RWPE1 (cell line): ENCODE results near the gene UBE2G1.

Experiments
- CTCF ChIA-PET: fragments of 350-600 bp; sonication (Branson Sonifier 250); formaldehyde crosslinking; extraction: SDS; loops from one replicate; lab custom pipeline; 2021; lab: Yijun Ruan, JAX
- POLR2A ChIA-PET: fragments of 400-600 bp; formaldehyde crosslinking; extraction: SDS; loops from one replicate; lab custom pipeline; 2020; ENCODE audit warnings: antibody characterized with exemption; ENCODE audit not compliant: low non-redundant PET; lab: Yijun Ruan, JAX
- DNase-seq: peaks from one replicate; pipeline ENCODE4 v3.0.0; 2012; ENCODE audit warnings: low spot score
- H3K27ac ChIP-seq: fragments of 450-650 bp; 2 replicates; pipeline ENCODE4 v1.5.1; 2017
- TF ChIP-seq, protein P1 (sequence below): fragments of 450-650 bp; conservative IDR thresholded peaks from 2 replicates; pipeline ENCODE4 v1.5.1; 2017; ENCODE audit warnings: low read depth, mild to moderate bottlenecking

Gene UBE2G1

GRCh38 chr17:4293572-4293971, 72.9 kb downstream of the UBE2G1 start:
- CTCF ChIA-PET = no interaction called here
- no peak for DNase-seq

GRCh38 chr17:4287710-4288109, 78.8 kb downstream of the UBE2G1 start:
- ChIA-PET CTCF (no interaction called here), POLR2A (no interaction called here)
- TF ChIP-seq, protein P1, sequence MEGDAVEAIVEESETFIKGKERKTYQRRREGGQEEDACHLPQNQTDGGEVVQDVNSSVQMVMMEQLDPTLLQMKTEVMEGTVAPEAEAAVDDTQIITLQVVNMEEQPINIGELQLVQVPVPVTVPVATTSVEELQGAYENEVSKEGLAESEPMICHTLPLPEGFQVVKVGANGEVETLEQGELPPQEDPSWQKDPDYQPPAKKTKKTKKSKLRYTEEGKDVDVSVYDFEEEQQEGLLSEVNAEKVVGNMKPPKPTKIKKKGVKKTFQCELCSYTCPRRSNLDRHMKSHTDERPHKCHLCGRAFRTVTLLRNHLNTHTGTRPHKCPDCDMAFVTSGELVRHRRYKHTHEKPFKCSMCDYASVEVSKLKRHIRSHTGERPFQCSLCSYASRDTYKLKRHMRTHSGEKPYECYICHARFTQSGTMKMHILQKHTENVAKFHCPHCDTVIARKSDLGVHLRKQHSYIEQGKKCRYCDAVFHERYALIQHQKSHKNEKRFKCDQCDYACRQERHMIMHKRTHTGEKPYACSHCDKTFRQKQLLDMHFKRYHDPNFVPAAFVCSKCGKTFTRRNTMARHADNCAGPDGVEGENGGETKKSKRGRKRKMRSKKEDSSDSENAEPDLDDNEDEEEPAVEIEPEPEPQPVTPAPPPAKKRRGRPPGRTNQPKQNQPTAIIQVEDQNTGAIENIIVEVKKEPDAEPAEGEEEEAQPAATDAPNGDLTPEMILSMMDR = no peak
- H3K27ac ChIP-seq = no peak overlapping the region
- no peak for DNase-seq

More at GRCh38 chr17:4293572-4293971, 72.9 kb downstream of the UBE2G1 start:
- H3K27ac ChIP-seq = no peak overlapping the region
- POLR2A ChIA-PET = no interaction called here
- TF ChIP-seq, protein P1 = no peak

DNA sequence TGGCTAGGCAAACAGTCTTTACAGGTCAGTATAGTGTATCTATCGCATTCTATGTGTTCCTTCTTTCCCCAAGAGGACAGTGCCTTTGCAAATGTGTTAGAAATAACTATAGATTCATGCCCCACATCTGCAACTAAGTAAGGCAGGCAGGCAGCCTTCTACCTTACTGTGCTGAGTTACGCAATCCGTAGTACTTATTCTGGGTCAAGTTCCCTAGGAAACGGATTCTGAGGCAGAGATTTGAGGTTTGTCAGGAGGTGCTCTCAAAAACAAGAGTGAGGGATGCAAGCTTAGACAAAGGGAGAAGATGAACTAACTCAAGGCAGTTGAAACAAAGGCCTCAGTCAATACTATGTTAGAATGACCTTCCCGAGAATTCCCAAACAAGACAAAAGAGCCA, 90.0 kb downstream of the UBE2G1 start:
- ChIA-PET POLR2A (no interaction called here), CTCF (no interaction called here)
- DNase-seq = no peak
- H3K27ac ChIP-seq = no peak overlapping the region
- TF ChIP-seq, protein P1 = no peak

GRCh38 chr17:4272972-4273368, 93.5 kb downstream of the UBE2G1 start:
- no peak for DNase-seq
- POLR2A ChIA-PET = no interaction called here
- CTCF ChIA-PET = interaction anchor here (1.5 kb wide), 1 partner anchor 140 kb away, joined by 3 read pairs; no protein-coding TSS in a partner anchor
- TF ChIP-seq, protein P1 = no peak
- no peak overlapping the region for H3K27ac ChIP-seq

DNA sequence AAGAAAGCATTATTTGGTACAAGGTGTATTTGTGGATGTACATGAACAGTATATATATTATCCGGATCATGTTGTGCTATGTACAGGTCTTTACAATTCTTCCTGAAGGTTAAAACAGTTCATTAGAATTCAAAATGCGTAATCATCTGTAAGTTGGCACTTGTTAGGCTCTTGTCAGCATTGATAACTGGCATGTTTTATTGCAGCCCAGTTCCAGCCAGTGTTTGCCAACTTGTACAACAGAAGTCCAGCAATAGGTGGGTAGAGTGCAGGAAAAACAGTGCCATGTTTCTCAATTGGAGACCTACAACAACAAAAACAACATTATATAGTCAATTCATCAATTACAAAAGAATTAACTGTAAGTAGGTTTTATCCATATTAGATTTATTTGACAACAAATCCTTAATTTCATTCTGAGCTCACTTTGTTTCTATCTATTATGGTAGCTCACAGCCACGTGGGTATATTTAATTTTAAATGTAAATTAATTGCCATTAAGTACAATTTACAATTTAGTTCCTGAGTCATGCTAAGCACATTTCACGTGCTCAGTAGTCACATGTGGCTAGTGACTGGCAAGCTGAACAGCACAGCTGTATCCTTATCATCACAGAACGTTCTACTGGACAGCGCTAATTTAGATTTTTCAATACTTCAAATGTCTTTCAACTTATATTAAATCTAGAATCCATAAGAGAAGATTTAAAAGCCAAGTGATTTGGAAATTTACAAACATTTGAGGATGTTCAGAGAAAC, 94.1 kb downstream of the UBE2G1 start:
- no peak overlapping the region for H3K27ac ChIP-seq
- ChIA-PET CTCF (interaction anchor here (1.5 kb wide), 1 partner anchor 140 kb away, joined by 3 read pairs; no protein-coding TSS in a partner anchor), POLR2A (no interaction called here)
- no peak for DNase-seq
- TF ChIP-seq, protein P1 = no peak

- no peak overlapping the region for H3K27ac ChIP-seq
- no peak for DNase-seq
- TF ChIP-seq, protein P1 = no peak
- POLR2A ChIA-PET = no interaction called here
- CTCF ChIA-PET = no interaction called here
Observed at GRCh38 chr17:4270736-4271135, 95.7 kb downstream of the UBE2G1 start.
